AG09309 (cell line): ENCODE results near the gene RFK.

Experiments used
- DNase-seq: peaks from one replicate; pipeline ENCODE4 v3.0.0-alpha.2; 2010; ENCODE audit warnings: low read depth
- H3K4me3 ChIP-seq: 2 replicates; pipeline ENCODE4 v1.5.1; 2011; ENCODE audit warnings: mild to moderate bottlenecking, low read depth, low read length, moderate library complexity; ENCODE audit not compliant: control insufficient read depth
- CTCF ChIP-seq: IDR thresholded peaks from 2 replicates; pipeline ENCODE4 v1.5.1; 2011; ENCODE audit warnings: mild to moderate bottlenecking, low read depth, low read length, inconsistent platforms; ENCODE audit not compliant: insufficient read depth, control insufficient read depth; ENCODE audit errors: missing control alignments

The RFK gene

GRCh38 chr9:76433406-76433805, 39.2 kb upstream of the RFK start:
- no peak for DNase-seq
- no peak overlapping the region for H3K4me3 ChIP-seq
- no peak for TF ChIP-seq CTCF

GRCh38 chr9:76431601-76432000, 37.4 kb upstream of the RFK start:
- TF ChIP-seq CTCF = no peak
- DNase-seq = no peak
- no peak overlapping the region for H3K4me3 ChIP-seq

GRCh38 chr9:76426807-76427419, 32.7 kb upstream of the RFK start:
- DNase-seq = no peak
- TF ChIP-seq CTCF = no peak
- H3K4me3 ChIP-seq = no peak overlapping the region

- H3K4me3 ChIP-seq = no peak overlapping the region
- no peak for TF ChIP-seq CTCF
- DNase-seq = no peak
These were observed 31.6 kb upstream of the RFK start for GRCh38 chr9:76425677-76426453.

GRCh38 chr9:76424491-76424890, 30.3 kb upstream of the RFK start:
- no peak for TF ChIP-seq CTCF
- H3K4me3 ChIP-seq = no peak overlapping the region
- no peak for DNase-seq

- no peak for TF ChIP-seq CTCF
- H3K4me3 ChIP-seq = no peak overlapping the region
- no peak for DNase-seq
These were observed 29.3 kb upstream of the RFK start for GRCh38 chr9:76423216-76424177.
